Fibroblast of skin of scalp (primary cell): ENCODE data around the gene C2orf76. TPM values are rescaled to one million over a fixed set of nuclear protein-coding genes. Genes with fewer than 3 reads are reported as not detected.
"Not testable (repeated sequence)": the region's sequence is repeated elsewhere in the genome, so short reads cannot be mapped to it uniquely, and the experiment has no call there.

ENCODE experiments used
- DNase-seq: peaks from one replicate; pipeline ENCODE4 v3.0.0-alpha.2; 2013
- polyA plus RNA-seq, 2 experiments: library from polyadenylated mRNA; unstranded; fragments of 120-200 nt; gene quantifications; one replicate each; pipeline ENCODE4 v1.2.1, GENCODE V29; 2013; ENCODE audit not compliant: insufficient read length in 2 of 2

The C2orf76 gene
- 10.2 TPM for polyA plus RNA-seq (2013, experiment 1 of 2; ENCODE audit: insufficient read length)
- 9.7 TPM for polyA plus RNA-seq (2013, experiment 2 of 2; ENCODE audit: insufficient read length)

DNA sequence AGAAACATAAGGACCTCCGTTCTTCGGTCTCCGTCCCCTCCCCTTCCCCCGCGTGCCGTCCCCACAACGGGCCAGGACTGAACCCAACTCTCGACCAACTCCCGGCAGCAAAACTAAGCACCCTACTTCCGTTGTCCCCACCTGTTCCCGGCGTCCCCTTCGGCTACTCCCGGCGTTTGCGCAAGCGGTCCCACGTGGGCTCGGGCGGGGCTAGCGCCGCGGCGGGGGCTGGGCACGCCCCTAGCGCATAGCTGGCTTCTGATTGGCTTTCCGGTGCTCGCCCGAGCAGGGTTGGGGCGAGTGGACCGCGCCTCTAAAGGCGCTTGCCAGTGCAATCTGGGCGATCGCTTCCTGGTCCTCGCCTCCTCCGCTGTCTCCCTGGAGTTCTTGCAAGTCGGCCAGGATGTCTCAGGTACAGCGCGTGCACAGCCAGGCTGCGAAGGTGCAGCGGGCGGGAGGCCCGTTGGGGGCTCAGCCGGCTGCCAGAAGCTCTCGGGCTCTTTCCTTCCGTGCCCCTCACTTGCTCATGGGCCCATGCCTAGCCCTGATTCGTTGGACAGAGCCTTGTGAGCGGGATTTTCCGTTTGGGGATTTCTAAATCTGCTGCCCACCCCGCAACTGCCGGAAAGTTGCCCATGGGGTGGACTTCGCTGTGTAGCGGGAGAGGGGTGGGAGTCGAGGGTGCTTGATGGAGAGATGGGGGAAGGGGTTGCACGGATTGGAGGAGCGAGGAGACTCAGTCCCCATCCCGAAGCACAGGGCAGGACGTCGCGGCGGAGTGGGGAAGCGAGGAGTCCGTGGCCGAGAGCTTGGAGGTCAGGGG, at the start of gene C2orf76, which contains the start of gene DBI:
Gene C2orf76 (minus strand): TSS at position 186 of the 823 bp plus-strand sequence. CDS start 26,875 bp downstream, outside the sequence.
Gene DBI (plus strand): TSS at position 329 of the 823 bp plus-strand sequence. CDS start 75 bp downstream, at position 404.
- peak; percentile 94 for DNase-seq

DNA sequence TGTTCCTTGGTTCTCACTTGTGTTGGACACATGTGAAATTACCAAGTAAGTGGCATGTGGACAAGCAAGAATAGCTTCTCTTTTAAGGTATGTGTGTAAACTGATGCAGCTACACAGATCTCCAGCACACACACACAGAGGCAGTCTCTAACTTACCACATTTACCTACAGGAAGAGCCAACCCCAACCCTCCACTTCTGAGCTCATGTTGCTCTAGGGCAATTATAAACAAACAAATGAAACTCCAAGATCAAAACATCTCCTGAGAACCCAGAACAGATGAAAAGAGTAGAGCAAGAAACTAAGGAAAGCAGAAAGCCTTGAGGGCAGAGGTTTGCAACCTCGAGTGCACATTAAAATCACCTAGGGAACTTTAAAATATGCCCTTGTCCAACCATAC, 49.0 kb upstream of the C2orf76 start:
- DNase-seq, result no peak

DNA sequence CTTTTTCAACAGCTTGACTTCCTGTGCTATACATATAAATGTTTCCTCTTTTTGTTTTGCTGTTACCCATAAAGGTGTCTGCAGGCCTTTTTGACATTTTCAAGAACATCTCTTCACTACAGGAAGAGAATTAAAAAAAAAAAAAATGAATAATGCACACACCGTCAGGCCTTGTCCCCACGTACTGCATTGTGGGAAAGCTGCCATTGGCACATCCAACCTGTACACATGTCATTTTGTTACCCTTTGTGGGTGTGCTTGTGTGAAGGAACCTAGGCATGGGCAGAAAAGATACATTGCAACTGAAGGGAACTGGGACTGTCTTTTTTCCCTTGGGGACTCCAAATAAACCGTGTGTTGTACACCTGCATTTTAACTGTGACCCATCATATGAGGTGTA, 48.3 kb upstream of the C2orf76 start:
- DNase-seq, result no peak

DNA sequence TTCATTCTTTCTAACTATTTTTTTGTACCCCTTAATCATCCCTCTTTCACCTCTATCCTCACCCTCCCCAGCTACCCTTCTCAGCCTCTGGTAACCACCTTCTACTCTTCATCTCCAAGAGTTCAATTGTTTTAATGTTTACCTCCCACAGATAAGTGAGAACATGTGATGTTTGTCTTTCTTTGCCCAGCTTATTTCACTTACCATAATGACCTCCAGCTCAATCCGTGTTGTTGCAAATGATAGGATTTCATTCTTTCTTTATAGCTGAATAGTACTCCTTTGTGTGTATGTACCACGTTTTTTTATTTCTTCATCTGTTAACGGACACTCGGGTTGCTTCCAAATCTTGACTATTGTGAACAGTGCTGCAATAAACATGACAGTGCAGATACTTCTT, 42.9 kb upstream of the C2orf76 start:
- no peak for DNase-seq

DNA sequence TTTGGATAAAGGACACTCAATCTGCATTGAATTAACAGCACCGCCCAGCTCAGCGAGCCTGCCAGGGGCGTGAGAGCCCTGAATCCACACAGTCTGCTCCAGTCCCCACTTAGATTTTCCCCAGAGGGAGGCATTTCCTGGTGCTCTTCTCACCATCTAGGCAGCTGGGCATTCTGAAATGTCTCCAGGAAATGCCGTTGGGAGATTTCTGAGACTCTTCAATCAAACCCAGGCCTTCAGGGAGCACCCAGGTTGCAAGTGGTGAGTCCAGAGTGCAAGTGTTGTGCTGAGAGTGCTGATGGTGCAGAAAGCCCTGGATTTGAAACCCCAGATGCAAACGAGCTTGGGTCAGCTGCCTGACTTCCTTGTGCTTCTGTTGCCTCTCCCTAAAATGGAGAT, 41.6 kb upstream of the C2orf76 start:
- DNase-seq, result no peak

DNA sequence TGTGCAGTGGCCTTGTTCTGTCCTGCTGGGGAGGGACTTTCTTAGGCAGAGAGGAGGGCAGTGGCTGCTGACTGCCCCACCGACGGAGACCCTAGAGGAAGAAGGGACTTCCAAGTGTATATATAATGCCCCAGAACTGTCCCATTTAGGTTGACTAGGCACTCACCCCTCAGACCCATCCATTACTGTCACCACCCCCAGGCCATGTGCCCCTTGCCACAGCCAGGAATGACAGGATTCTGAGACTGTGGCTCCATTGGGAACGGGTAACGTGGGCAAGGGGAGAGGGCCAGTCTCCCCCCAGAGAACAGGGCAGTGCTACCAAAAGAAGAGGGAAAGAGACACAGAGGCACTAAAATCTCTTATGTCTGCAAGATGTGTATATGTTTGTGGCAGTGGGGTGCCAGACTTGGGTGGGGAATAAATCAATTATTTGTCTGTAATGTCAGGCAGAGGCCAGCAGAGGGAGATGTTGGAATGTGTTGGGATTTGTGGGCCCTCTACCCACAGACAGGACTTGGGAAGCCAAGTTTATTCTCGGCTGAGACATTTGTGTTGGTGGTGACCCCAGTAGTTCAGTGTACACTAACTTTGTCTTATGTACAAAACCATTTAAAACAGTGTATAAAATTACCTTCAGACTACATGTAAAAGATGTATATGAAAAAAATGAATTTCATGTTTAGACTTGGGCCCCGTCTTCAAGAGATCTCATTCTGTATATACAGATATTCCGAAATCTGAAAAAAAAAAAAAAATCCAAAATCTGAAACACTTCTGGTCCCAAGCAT, 41.0 kb upstream of the C2orf76 start:
- DNase-seq, result peak; percentile 60

DNA sequence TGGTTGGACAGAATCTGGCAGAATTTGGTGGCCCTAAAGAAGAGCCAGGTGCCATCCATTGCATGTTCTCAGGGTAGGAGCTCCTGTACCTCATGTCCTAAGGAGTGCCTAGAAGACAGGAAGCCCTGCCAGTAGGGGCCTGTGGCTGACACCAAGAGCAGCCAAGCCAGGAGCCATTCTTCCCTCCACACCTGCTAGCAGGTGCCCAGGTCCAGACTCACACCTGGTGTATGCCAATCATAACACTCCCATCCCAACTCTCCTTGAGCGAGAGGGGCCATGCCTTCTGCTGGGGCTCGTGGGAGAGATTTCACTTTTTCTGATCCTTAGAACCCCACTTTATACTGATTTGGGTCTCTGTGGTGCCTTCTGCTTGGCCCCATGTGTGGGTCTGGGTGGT, 38.5 kb upstream of the C2orf76 start:
- no peak for DNase-seq

DNA sequence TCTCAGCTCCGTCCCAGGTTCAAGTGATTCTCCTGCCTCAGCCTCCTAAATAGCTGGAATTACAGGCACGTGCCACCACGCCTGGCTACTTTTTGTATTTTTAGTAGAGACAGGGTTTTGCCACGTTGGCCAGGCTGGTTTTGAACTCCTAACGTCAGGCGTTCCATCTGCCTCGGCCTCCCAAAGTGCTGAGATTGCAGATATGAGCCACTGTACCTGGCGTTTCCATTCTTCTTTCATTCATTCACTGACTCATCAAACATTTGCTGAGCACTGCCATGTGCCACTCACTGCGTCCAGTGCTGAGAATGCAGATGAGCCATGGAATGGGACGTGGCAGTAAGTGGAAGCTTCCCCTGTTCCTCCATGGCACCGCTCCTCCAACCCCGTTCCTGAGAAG, 37.0 kb upstream of the C2orf76 start:
- not testable (repeated sequence) for DNase-seq

DNA sequence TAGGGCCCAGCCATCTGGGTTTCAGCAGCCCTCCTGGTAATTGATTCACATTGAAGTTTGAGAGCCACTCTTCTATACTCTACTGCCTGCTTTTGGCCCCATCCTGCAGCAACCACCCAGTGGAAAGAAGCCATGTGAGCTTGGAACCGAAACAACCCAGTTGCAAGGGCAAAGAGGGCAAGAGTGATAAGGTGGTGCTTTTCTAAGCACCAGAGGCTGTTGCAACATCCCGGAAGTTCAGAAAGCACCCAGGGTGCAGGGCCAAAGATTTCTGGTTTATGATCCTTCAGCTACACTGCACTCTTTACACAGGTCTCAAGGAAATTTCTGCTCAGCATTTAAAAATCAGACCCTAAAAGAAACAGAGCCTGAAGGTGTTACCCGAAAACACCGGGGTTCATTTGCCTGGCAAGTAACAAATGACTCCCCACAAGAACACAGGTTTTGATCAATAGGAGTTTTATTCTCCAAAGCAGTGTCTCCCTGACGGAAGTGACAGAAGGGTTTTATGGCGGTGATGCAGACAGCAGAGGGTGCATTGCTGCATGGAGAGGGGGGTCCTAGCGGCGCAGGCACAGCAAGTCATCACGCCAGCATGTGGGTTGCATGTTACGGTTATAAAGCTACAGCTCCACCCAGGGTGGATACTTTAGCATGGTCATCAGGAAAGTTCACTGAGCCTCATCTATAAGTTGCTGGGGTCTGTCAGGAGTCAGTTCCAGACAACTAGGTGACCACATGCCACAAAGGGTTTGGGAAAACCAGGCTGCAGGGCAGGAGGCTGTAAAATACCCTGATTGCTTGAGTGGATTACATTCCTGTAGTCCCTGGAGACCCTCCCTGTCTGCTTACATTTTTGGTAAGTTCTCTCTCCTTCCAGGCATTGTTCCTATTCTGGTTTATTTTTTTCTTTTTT, 36.3 kb upstream of the C2orf76 start:
- DNase-seq, result no peak

DNA sequence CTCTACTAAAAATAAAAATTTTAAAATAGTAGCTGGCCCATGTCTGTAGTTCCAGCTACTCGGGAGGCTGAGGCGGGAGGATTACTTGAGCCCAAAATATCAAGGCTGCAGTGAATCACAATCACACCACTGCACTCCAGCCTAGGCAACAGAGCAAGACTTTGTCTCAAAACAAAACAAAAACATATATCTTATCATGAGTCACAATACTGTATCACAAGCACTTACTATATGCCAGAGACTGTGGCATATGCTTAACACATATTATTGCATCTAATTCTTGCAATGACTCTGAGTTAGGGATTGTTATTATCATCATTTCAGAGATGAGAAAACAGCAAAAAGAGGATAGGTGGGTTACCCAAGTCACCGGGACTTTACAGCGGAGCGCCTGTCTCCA, 35.5 kb upstream of the C2orf76 start:
- DNase-seq, result no peak

DNA sequence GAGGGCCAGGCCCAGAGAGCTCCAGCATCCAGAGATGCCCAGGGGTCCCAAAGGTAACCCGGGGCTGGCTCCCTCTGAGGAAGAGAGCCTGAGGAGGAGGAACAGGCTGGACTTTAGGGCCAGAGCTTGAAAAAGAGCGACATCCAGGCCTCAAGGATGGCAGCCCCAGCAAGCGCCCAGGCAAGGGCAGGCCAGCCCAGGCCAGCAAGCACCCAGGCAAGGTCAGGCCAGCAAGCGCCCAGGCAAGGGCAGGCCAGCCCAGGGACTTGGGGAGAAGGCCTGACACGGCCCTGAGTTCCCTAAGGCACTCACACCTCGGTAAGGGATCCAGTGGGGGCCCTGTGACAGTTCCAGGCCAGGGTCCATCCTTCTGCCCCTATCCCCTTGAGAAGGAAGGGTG, 30.6 kb upstream of the C2orf76 start:
- DNase-seq, result no peak

DNA sequence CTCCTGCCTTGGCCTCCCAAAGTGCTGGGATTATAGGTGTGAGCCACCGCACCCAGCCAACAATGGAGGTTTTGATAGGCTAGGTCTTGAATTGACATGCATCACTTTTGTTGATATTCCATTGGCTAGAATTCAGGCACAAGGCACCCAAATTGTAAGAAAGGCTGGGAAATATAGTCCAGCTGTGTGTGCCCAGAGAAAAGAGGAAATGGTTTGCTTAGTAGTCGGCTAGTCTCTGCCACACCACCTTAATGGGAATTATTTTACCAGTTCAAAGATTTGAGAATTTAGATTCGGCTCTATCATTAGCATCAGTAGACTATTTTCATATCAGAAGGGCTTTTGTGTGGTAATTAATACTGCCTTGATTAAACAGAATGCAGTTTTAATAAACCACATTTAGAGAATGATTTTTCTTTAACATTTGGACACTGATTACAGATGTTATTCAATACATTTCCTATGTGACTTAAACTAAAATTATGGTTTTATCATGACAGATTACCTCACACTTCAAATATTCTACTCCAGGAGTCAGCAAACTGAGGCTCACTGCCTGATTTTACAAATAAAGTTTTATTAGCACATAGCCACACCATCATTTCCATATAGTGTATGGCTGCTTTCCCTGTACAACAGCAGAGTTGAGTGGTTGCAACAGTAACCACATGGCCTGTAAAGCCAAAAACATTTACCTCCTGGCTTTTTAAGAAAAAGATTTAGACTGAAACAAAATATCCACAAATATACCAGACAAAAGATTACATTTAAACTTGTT, 27.5 kb upstream of the C2orf76 start:
- DNase-seq, result no peak

DNA sequence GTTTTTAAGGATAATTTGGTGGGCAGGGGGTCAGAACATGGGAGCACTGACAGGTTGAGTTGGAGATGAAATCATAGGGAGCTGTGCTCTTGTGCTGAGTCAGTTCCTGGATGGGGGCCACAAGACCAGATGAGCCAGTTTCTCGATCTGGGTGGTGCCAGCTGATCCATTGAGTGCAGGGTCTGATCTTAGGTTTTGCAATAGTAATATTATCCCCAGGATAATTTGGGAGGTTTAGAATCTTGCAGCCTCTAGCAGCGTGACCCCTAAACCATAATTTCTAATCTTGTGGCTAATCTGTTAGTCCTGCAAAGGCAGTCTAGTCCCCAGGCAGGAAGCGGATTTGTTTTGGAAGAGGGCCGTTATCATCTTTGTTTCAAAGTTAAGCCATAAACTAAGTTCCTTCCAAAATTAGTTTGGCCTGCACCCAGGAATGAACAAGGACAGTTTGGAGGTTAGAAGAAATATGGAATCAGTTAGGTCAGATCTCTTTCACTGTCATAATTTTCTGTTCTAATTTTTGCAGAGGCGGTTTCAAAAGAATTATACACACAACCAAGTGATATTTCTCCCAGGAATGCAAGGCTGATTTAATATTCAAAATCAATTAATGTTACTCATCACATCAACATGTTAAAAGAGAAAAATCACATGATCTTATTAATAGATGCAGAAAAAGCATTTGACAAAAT, 23.1 kb upstream of the C2orf76 start:
- peak; percentile 35 for DNase-seq

DNA sequence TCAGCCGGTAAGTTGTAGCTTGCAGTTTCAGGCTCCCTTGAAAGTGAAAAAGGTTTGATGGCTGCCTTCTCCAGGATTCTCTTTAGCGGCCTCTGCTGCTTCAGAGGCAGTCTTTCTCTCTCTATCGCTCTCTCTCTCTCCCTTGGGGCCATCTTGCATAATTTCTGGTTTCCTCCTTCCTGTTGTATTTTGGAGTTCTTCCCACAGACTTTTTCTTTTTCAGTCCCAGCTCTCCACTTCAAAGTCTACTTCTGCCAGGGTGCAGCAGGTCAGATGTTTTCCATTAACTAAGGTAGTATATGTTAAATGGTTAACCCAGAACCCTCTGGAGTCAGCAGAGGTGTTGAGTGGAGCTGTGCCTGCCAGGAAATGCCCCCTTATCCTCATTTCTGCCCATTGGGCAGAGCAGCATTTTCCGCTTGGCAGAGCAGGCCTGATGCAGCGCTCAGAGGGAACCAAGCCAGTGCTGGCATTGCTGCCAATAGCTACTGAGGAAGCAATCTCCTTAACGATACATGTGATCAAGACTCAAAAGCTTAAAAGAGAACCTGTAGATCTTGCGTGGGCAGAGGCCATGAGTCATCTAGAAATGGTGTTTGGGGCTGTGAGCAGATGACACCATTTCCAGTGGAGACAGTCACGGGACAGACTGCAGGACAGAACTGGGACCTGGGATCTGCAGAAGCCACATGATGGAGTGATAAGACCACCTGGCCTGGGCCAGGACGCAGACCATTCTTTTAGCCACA, 20.9 kb upstream of the C2orf76 start:
- DNase-seq, result peak; percentile 81

DNA sequence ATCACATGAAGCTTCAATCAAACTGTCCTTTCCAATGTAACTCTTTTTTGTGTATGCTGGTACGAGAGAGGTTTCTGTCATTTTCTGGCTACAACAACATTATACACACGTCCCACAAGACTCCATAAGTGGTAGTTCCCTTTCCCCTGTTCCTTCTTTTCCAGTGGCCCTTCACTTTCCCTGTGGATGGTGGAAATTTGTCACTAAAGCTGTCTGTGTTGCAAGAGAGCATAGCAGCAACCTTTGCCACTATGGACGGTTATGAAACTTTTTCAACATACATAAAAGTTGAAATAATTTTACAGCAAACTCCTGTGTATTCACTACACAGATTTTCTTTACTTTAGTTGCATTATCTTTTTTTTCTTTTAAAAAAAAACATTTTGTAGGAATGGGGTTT, 18.8 kb upstream of the C2orf76 start:
- no peak for DNase-seq

DNA sequence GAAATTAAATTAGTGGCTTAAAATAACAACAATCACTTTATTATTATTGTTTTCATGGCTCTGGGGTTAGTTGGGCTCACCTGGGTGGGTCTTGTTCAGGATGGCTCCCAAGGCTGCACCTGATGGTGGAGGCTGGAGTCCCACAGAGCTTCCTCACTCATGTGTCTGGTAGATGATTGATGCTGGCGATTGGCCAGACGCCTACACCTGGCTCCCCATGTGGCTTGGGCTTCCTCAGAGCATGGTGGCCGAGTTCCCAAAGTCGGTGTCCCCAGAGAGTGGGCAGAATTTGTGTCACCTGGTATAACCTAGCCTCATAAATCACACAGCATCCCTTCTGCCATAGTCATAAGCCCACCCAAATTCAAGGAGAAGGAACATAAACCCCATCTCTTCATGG, 18.3 kb upstream of the C2orf76 start:
- no peak for DNase-seq

DNA sequence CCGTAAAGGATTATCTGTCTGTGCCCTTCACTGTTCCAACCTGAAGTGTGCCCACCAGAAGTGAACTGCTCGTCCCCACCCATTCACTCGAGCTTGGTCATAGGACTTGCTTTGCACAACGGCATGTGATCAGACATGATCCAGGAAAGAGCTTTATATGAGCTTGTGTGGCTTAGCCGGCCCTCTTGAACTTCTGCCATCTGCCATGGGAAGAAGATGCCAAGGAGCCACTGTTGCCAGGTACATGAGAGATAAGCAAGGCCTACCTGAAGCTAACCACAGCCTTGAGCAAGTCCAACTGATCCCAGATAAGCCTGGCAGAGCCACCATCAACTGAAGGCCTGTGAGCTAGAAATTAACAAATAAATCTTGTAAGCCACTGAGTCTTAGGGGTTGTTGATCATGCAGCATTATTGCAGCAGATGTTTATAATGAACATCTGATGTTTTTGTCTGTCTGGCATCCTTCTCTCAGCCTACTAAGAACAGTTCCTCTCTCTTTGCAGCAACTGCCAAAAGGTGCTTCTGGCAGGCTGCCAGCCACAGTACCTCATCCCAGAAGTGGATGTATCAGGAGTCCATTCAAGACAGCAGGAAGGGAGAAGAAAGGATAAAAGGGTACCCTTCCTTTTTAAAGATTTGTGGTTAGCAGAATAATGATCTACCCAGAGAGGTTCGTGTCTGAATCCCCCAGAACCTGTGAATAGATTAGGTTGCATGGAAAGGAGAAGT, 16.9 kb upstream of the C2orf76 start:
- DNase-seq, result no peak

DNA sequence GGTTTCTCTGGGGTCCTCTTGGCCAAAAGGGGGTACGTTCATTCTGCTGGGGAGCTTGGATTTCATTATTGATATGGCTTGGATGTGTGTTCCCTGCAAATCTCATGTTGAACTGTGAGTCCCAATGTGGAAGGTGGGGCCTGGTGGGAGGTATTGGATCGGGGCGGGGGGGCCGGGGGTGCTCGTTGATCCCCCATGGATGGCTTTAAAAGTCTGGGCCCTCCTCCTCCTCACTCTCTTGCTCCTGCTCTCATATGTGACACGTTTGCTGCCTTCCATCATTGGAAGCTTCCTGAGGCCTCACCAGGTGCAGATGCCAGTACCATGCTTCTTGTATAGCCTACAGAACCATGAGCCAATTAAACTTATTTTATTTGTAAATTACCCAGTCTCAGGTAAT, 11.9 kb upstream of the C2orf76 start:
- DNase-seq, result no peak

DNA sequence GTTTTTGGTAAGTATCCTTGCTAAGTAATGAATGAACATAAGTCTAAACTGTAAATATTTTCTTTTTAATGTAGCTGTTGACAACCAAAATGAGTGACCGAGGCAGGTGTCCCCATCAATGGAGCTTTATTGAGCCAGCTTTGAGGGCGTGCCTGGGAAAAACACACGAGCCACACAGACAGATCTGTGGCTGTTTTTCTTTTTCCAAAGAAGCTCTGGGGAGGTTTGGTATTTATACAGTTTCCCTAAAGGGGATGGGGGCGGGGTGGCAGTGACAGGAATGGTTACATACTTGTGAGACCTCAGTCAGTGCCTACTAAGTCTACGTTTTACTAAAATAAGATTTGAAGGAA, 11.3 kb upstream of the C2orf76 start:
- peak; percentile 11 for DNase-seq
